ENCODE results near the gene UBQLNL.

The UBQLNL gene

GRCh38 chr11:5531053-5531831 is 14.7 kb upstream of the UBQLNL start:
- no peak for TF ChIP-seq CTCF (IDR thresholded peaks at IDR 0.05; ENCODE audit: extremely low read depth, insufficient read depth, missing control alignments)
- DNase-seq (ENCODE audit: low spot score), result no peak
- in situ Hi-C loops (cut with MboI; ENCODE audit: low pct_unique_long_range_greater_than_20kb, low sequenced_read_pairs, unreplicated experiment), result no loop called here

- no peak for DNase-seq (ENCODE audit: low spot score)
- in situ Hi-C loops (cut with MboI; ENCODE audit: low pct_unique_long_range_greater_than_20kb, low sequenced_read_pairs, unreplicated experiment), result no loop called here
- TF ChIP-seq CTCF (IDR thresholded peaks at IDR 0.05; ENCODE audit: extremely low read depth, insufficient read depth, missing control alignments), result no peak
These were observed 12.0 kb upstream of the UBQLNL start for GRCh38 chr11:5528495-5528894.

- in situ Hi-C loops (cut with MboI; ENCODE audit: low pct_unique_long_range_greater_than_20kb, low sequenced_read_pairs, unreplicated experiment), result no loop called here
- no peak for TF ChIP-seq CTCF (IDR thresholded peaks at IDR 0.05; ENCODE audit: extremely low read depth, insufficient read depth, missing control alignments)
- DNase-seq (ENCODE audit: low spot score), result no peak
These were observed 11.2 kb upstream of the UBQLNL start for GRCh38 chr11:5527716-5528115.

- in situ Hi-C loops (cut with MboI; ENCODE audit: low pct_unique_long_range_greater_than_20kb, low sequenced_read_pairs, unreplicated experiment), result no loop called here
- DNase-seq (ENCODE audit: low spot score), result no peak
- no peak for TF ChIP-seq CTCF (IDR thresholded peaks at IDR 0.05; ENCODE audit: extremely low read depth, insufficient read depth, missing control alignments)
These were observed 8.3 kb upstream of the UBQLNL start for GRCh38 chr11:5524756-5525155.

GRCh38 chr11:5522308-5522707 is 5.8 kb upstream of the UBQLNL start:
- in situ Hi-C loops (cut with MboI; ENCODE audit: low pct_unique_long_range_greater_than_20kb, low sequenced_read_pairs, unreplicated experiment), result no loop called here
- DNase-seq (ENCODE audit: low spot score), result no peak
- no peak for TF ChIP-seq CTCF (IDR thresholded peaks at IDR 0.05; ENCODE audit: extremely low read depth, insufficient read depth, missing control alignments)

- no peak for DNase-seq (ENCODE audit: low spot score)
- no peak for TF ChIP-seq CTCF (IDR thresholded peaks at IDR 0.05; ENCODE audit: extremely low read depth, insufficient read depth, missing control alignments)
- in situ Hi-C loops (cut with MboI; ENCODE audit: low pct_unique_long_range_greater_than_20kb, low sequenced_read_pairs, unreplicated experiment), result no loop called here
These were observed 5.0 kb upstream of the UBQLNL start for GRCh38 chr11:5521540-5521939.
